PC-9 (cell line): ENCODE measurements around the gene CADM1. TPM values are rescaled to one million over a fixed set of nuclear protein-coding genes. Genes with fewer than 3 reads are reported as not detected.

Source experiments
- BruUV-seq: library from RNA; stranded (reverse); fragments of 400-500 nt; replicated peaks from 2 replicates; lab custom pipeline; 2021; lab: Mats Ljungman, UMichigan
- CTCF ChIA-PET: fragments of 300-600 bp; sonication (Branson Sonifier 250); formaldehyde crosslinking; loops from one replicate; lab custom pipeline; 2022; ENCODE audit warnings: antibody characterized with exemption; lab: Charles Lee
- POLR2A ChIA-PET: fragments of 300-600 bp; sonication (Branson Sonifier 250); formaldehyde crosslinking; loops from one replicate; lab custom pipeline; 2022; ENCODE audit warnings: antibody characterized with exemption; ENCODE audit not compliant: unreplicated experiment; lab: Charles Lee
- DNase-seq, 2 experiments: peaks; one replicate each; pipeline versions ENCODE4 v3.0.0 to v3.0.0-alpha.2; 2015 to 2022; ENCODE audit warnings: mixed read lengths in 1 of 2
- H2AFZ ChIP-seq: fragments of 200-600 bp; sonication (generic); 2 replicates; pipeline ENCODE4 v1.8.1; 2017; ENCODE audit warnings: antibody characterized with exemption
- H3F3A ChIP-seq: fragments of 200-600 bp; sonication (generic); 2 replicates; pipeline ENCODE4 v1.8.1; 2017; ENCODE audit warnings: antibody characterized with exemption, mild to moderate bottlenecking, low read depth; ENCODE audit not compliant: insufficient read depth
- H3K27ac ChIP-seq: fragments of 200-600 bp; sonication (generic); 2 replicates; pipeline ENCODE4 v1.6.1; 2016; ENCODE audit warnings: mixed run types
- H3K27me3 ChIP-seq: fragments of 200-600 bp; sonication (generic); 2 replicates; pipeline ENCODE4 v1.6.1; 2016; ENCODE audit warnings: low read depth, mixed run types; ENCODE audit not compliant: insufficient read depth
- H3K36me3 ChIP-seq: fragments of 200-600 bp; sonication (generic); 2 replicates; pipeline ENCODE4 v1.6.1; 2016; ENCODE audit warnings: low read depth, mixed run types
- H3K4me1 ChIP-seq: fragments of 200-600 bp; sonication (generic); replicated peaks from 2 replicates; pipeline ENCODE4 v1.6.1; 2016; ENCODE audit warnings: mixed run types; ENCODE audit not compliant: insufficient read depth
- H3K4me2 ChIP-seq: fragments of 200-600 bp; sonication (generic); 2 replicates; pipeline ENCODE4 v1.6.1; 2017; ENCODE audit warnings: mixed run types
- H3K4me3 ChIP-seq: fragments of 200-600 bp; sonication (generic); 2 replicates; pipeline ENCODE4 v1.6.1; 2016; ENCODE audit warnings: mixed run types
- H3K79me2 ChIP-seq: fragments of 200-600 bp; sonication (generic); 2 replicates; pipeline ENCODE4 v1.6.1; 2017; ENCODE audit warnings: low read depth, mixed run types
- H3K9me2 ChIP-seq: fragments of 200-600 bp; sonication (generic); 2 replicates; pipeline ENCODE4 v1.8.1; 2017; ENCODE audit warnings: mild to moderate bottlenecking; ENCODE audit not compliant: insufficient read depth
- H3K9me3 ChIP-seq: fragments of 200-600 bp; sonication (generic); 2 replicates; pipeline ENCODE4 v1.8.1; 2016; ENCODE audit warnings: low read depth; ENCODE audit not compliant: insufficient read depth
- H4K20me1 ChIP-seq: fragments of 200-600 bp; sonication (generic); 2 replicates; pipeline ENCODE4 v1.8.1; 2017; ENCODE audit not compliant: insufficient read depth
- EZH2 ChIP-seq: fragments of 200-600 bp; sonication (generic); IDR thresholded peaks from 2 replicates; pipeline ENCODE4 v1.8.0; 2017; ENCODE audit warnings: antibody characterized with exemption, low read depth
- intact Hi-C: fragments of 100-400 bp; cut with micrococcal nuclease; formaldehyde crosslinking; loops from one replicate; pipeline ENCODE4 v1.10.0; 2022; ENCODE audit not compliant: unreplicated experiment
- total RNA-seq: library from RNA; stranded (reverse); gene quantifications from 2 replicates; pipeline ENCODE4 v1.2.3, GENCODE V29; 2021
- TF ChIP-seq, protein P1 (sequence below): fragments of 200-600 bp; sonication (generic); conservative IDR thresholded peaks from 2 replicates; pipeline ENCODE4 v1.6.1; 2017; ENCODE audit warnings: mixed run types, antibody characterized with exemption, mild to moderate bottlenecking, moderate library complexity

CADM1 gene
- total RNA-seq, 1 experiment from 2014 or later, result not detected

DNA sequence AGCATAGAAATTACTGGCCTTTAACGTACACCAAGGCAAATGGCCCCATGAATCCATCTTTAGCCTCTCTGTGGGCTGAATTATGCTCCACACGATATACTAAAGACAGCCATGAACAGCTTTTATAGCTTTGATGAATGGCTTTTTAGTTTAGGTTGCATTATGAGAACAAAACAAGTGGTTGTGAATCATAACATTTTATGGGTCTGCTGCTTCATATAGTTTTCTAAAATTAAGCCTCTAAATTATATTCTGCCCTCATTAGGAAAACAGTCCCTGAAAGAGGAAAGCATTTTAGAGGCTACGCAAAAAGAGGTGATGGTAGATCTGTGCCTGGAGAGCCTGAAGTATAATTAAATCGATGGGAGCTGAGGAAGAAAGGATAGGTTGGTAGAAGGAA is 221.3 kb downstream of the CADM1 start:
- H3K4me2 ChIP-seq, result no peak overlapping the region
- no TSS peak for BruUV-seq
- DNase-seq, result no peak
- no peak for TF ChIP-seq EZH2
- no peaks in the 10 kb centered on the region for H3K9me3 ChIP-seq
- ChIA-PET CTCF (no interaction called here), POLR2A (no interaction called here)
- H4K20me1 ChIP-seq, result no peaks in the 10 kb centered on the region
- peaks cover 48% of the 10 kb centered on the region for H3K27me3 ChIP-seq
- H3K27ac ChIP-seq, result no peak overlapping the region
- no peaks in the 10 kb centered on the region for H3K79me2 ChIP-seq
- H3K9me2 ChIP-seq, result no peaks in the 10 kb centered on the region
- H3K4me3 ChIP-seq, result no peak overlapping the region
- intact Hi-C loops, result no loop called here
- no peaks in the 10 kb centered on the region for H3K4me1 ChIP-seq
- H2AFZ ChIP-seq, result no peak overlapping the region
- H3F3A ChIP-seq, result no peaks in the 10 kb centered on the region
- no peaks in the 10 kb centered on the region for H3K36me3 ChIP-seq

DNA sequence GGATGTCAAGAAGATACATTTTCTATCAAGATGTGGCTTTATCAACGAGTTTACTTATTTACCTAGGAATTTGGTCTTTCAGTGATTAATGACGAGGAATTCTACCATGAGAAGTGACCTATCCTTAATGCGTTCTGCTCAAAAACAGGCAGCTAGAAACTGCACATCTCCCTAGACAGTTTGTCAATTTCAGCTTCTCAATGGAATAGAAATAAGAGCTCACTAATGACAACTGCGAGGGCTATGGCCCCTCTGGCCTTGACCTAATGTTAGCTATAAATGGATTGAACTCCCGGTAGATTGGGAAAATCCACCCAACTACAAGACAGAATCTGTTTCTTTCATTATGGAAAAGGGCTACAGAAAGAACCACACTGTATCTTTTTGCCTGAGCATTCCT is 223.4 kb downstream of the CADM1 start:
- H3K4me3 ChIP-seq, result no peak overlapping the region
- no peaks in the 10 kb centered on the region for H3K9me2 ChIP-seq
- H3F3A ChIP-seq, result no peaks in the 10 kb centered on the region
- no peaks in the 10 kb centered on the region for H3K79me2 ChIP-seq
- no peak overlapping the region for H2AFZ ChIP-seq
- TF ChIP-seq EZH2, result no peak
- H3K36me3 ChIP-seq, result no peaks in the 10 kb centered on the region
- no peak for DNase-seq
- H3K27ac ChIP-seq, result no peak overlapping the region
- intact Hi-C loops, result no loop called here
- ChIA-PET CTCF (no interaction called here), POLR2A (no interaction called here)
- H3K27me3 ChIP-seq, result peaks cover 51% of the 10 kb centered on the region
- no peaks in the 10 kb centered on the region for H3K4me1 ChIP-seq
- BruUV-seq, result no TSS peak
- no peak overlapping the region for H3K4me2 ChIP-seq
- H4K20me1 ChIP-seq, result no peaks in the 10 kb centered on the region
- H3K9me3 ChIP-seq, result no peaks in the 10 kb centered on the region

DNA sequence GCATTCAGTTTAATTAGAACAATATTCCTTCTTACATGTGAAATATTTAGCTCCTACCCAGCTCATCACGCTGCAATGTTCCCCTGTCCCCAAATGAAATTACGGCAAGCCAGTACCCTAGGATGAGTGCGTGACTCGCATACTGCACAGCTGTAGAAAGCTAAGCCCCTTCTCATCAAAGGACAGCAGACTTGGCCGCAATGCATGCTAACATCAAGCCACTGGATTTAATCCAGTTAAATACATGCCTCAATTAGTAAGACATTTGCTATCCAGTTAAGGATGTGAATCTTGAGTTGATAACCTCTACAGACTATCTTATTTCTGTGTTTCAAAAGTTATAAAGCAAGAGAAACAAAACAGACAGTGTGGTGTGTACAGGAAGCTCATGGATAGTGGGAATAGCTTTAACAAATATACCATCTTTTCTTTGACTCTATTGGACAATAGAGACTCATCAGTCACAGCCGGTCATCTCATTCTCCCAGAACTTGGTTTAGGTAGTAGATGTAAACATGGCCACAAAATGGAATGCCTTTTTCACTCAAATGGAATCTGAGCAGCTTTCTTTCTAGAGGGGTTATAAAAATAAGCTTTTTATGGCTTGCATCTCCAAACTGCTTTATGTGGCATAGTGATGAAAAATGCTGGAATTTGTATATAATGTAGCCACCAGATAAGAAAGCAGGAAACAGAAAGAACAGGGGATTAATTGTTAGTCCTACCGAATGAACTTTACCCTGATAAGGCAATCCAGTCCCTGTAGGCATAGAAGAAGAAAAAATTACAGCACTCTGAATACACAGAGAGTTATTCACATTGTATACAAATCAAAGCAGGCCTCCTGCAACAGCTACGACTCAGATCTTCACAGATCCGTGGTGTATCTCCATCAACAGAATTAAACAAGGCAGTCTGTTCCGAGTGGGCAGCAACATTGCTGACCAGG is 224.1 kb downstream of the CADM1 start:
- H3K79me2 ChIP-seq, result no peaks in the 10 kb centered on the region
- POLR2A ChIA-PET, result no interaction called here
- H3K9me2 ChIP-seq, result no peaks in the 10 kb centered on the region
- intact Hi-C loops, result no loop called here
- H3K4me1 ChIP-seq, result no peaks in the 10 kb centered on the region
- no peak overlapping the region for H3K4me2 ChIP-seq
- no peak for DNase-seq
- H2AFZ ChIP-seq, result no peak overlapping the region
- TF ChIP-seq, protein P1, sequence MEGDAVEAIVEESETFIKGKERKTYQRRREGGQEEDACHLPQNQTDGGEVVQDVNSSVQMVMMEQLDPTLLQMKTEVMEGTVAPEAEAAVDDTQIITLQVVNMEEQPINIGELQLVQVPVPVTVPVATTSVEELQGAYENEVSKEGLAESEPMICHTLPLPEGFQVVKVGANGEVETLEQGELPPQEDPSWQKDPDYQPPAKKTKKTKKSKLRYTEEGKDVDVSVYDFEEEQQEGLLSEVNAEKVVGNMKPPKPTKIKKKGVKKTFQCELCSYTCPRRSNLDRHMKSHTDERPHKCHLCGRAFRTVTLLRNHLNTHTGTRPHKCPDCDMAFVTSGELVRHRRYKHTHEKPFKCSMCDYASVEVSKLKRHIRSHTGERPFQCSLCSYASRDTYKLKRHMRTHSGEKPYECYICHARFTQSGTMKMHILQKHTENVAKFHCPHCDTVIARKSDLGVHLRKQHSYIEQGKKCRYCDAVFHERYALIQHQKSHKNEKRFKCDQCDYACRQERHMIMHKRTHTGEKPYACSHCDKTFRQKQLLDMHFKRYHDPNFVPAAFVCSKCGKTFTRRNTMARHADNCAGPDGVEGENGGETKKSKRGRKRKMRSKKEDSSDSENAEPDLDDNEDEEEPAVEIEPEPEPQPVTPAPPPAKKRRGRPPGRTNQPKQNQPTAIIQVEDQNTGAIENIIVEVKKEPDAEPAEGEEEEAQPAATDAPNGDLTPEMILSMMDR, result no peak
- no peak for TF ChIP-seq EZH2
- CTCF ChIA-PET, result no interaction called here
- no peaks in the 10 kb centered on the region for H3F3A ChIP-seq
- BruUV-seq, result no TSS peak
- no peak overlapping the region for H3K27ac ChIP-seq
- H4K20me1 ChIP-seq, result no peaks in the 10 kb centered on the region
- no peaks in the 10 kb centered on the region for H3K9me3 ChIP-seq
- peaks cover 58% of the 10 kb centered on the region for H3K27me3 ChIP-seq
- no peaks in the 10 kb centered on the region for H3K36me3 ChIP-seq
- H3K4me3 ChIP-seq, result no peak overlapping the region

DNA sequence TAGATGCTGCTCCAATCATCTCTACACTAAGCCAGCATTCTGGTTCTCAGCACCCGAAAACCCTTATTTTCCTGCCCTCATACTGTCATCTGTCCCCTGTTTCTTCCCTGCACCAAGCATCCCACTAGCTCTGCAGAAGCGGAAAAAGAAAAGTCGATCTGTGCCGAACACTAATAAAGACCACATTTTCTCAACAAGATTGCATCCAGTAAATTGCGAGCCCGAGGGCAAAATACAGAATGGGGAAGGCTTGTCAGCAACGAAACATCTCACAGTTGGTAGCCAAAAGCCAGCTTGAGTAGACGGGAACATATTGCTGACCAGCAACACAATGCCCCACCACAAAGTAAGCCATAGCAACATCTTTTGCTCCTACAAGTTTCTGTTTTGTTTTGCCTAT is 227.4 kb downstream of the CADM1 start:
- Histone ChIP-seq H3K9me3 (no peaks in the 10 kb centered on the region), H3K36me3 (no peaks in the 10 kb centered on the region), H2AFZ (no peak overlapping the region), H3K4me3 (no peak overlapping the region), H4K20me1 (no peaks in the 10 kb centered on the region), H3K4me1 (no peaks in the 10 kb centered on the region), H3F3A (no peaks in the 10 kb centered on the region), H3K27ac (no peak overlapping the region), H3K9me2 (no peaks in the 10 kb centered on the region), H3K27me3 (peaks cover 83% of the 10 kb centered on the region), H3K79me2 (no peaks in the 10 kb centered on the region), H3K4me2 (no peak overlapping the region)
- no peak for DNase-seq
- POLR2A ChIA-PET, result no interaction called here
- no TSS peak for BruUV-seq
- intact Hi-C loops, result no loop called here
- no peak for TF ChIP-seq EZH2
- TF ChIP-seq, protein P1, result no peak
- CTCF ChIA-PET, result no interaction called here
